ENCODE results near the gene TNNI2. TPM values are rescaled to one million over a fixed set of nuclear protein-coding genes. Genes with fewer than 3 reads are reported as not detected.
"Not testable (repeated sequence)": the region's sequence is repeated elsewhere in the genome, so short reads cannot be mapped to it uniquely, and the experiment has no call there.

The TNNI2 gene
- total RNA-seq (2014; rRNA removed; shearing (Covaris generic)) = not detected in 2 replicates
- polyA plus RNA-seq (2015; cell fraction: cytosol; rRNA removed) = not detected in 2 replicates
- polyA plus RNA-seq (2015; cell fraction: nucleus; rRNA removed) = not detected in 2 replicates

GRCh38 chr11:1838426-1839144, at the start of gene TNNI2:
Gene TNNI2 (plus strand): TSS chr11:1838981. CDS start chr11:1839697, 716 bp downstream.
- DNase-seq (ENCODE audit: low read depth) = no peak

- no peak for DNase-seq (ENCODE audit: low read depth)
Observed at GRCh38 chr11:1791912-1792311, 46.9 kb upstream of the TNNI2 start.

GRCh38 chr11:1792461-1792860, 46.3 kb upstream of the TNNI2 start:
- no peak for DNase-seq (ENCODE audit: low read depth)

- no peak for DNase-seq (ENCODE audit: low read depth)
Observed at GRCh38 chr11:1793081-1793480, 45.7 kb upstream of the TNNI2 start.

- no peak for DNase-seq (ENCODE audit: low read depth)
Observed at GRCh38 chr11:1796413-1797011, 42.3 kb upstream of the TNNI2 start.

- DNase-seq (ENCODE audit: low read depth) = no peak
Observed at GRCh38 chr11:1797391-1798125, 41.2 kb upstream of the TNNI2 start.

- no peak for DNase-seq (ENCODE audit: low read depth)
Observed at GRCh38 chr11:1803246-1803645, 35.5 kb upstream of the TNNI2 start.

- not testable (repeated sequence) for DNase-seq (ENCODE audit: low read depth)
Observed at GRCh38 chr11:1803835-1804519, 34.8 kb upstream of the TNNI2 start.

- no peak for DNase-seq (ENCODE audit: low read depth)
Observed at GRCh38 chr11:1805525-1805924, 33.3 kb upstream of the TNNI2 start.

- DNase-seq (ENCODE audit: low read depth) = no peak
Observed at GRCh38 chr11:1807264-1807995, 31.4 kb upstream of the TNNI2 start.

- DNase-seq (ENCODE audit: low read depth) = no peak
Observed at GRCh38 chr11:1810761-1811160, 28.0 kb upstream of the TNNI2 start.

GRCh38 chr11:1812274-1812673, 26.5 kb upstream of the TNNI2 start:
- no peak for DNase-seq (ENCODE audit: low read depth)

- DNase-seq (ENCODE audit: low read depth) = no peak
Observed at GRCh38 chr11:1812801-1813200, 26.0 kb upstream of the TNNI2 start.

GRCh38 chr11:1813356-1813755, 25.4 kb upstream of the TNNI2 start:
- DNase-seq (ENCODE audit: low read depth) = not testable (repeated sequence)

GRCh38 chr11:1814691-1815090, 24.1 kb upstream of the TNNI2 start:
- DNase-seq (ENCODE audit: low read depth) = no peak

GRCh38 chr11:1815311-1815710, 23.5 kb upstream of the TNNI2 start:
- no peak for DNase-seq (ENCODE audit: low read depth)

- DNase-seq (ENCODE audit: low read depth) = no peak
Observed at GRCh38 chr11:1815751-1816150, 23.0 kb upstream of the TNNI2 start.

- no peak for DNase-seq (ENCODE audit: low read depth)
Observed at GRCh38 chr11:1817000-1817399, 21.8 kb upstream of the TNNI2 start.

GRCh38 chr11:1817511-1817910, 21.3 kb upstream of the TNNI2 start:
- no peak for DNase-seq (ENCODE audit: low read depth)

GRCh38 chr11:1819074-1819473, 19.7 kb upstream of the TNNI2 start:
- no peak for DNase-seq (ENCODE audit: low read depth)

Data from HT1080 (cell line).